Measurements from ENCODE around the gene CCDC197. TPM values are rescaled to one million over a fixed set of nuclear protein-coding genes. Genes with fewer than 3 reads are reported as not detected.

Gene CCDC197
- total and polyA plus RNA-seq, 4 donors = not detected

GRCh38 chr14:94018308-94018707, 21.2 kb downstream of the CCDC197 start:
- Histone ChIP-seq H3K4me3 (no peak overlapping the region), H3K9me3 (ENCODE audit: control insufficient read depth in 4 of 4, insufficient read depth in 3 of 4, low read length in 3 of 4) (no peaks in the 10 kb centered on the region), H3K27ac (ENCODE audit: low read depth in 1 of 2, low read length in 1 of 2) (no peak overlapping the region), H3K27me3 (ENCODE audit: control insufficient read depth in 3 of 3, insufficient read depth in 3 of 3, low read length in 2 of 3) (peaks cover 0 to 3% (median 0%) of the 10 kb centered on the region in 3 donors), H3K9ac (ENCODE audit: insufficient read depth in 1 of 2, low read length in 2 of 2) (no peak overlapping the region), H3K36me3 (ENCODE audit: control insufficient read depth in 4 of 4, insufficient read depth in 4 of 4, low read length in 4 of 4) (no peaks in the 10 kb centered on the region), H3K4me1 (ENCODE audit: control insufficient read depth in 5 of 5, insufficient read depth in 5 of 5, low read length in 5 of 5) (no peaks in the 10 kb centered on the region)
- DNase-seq = no peak
- no peak for TF ChIP-seq CTCF (IDR thresholded peaks at IDR 0.05; ENCODE audit: control extremely low read depth, extremely low read depth)
- 79 to 83% methylated on average over 8 of the region's 8 CpGs for WGBS, 2 donors
- ATAC-seq (ENCODE audit: insufficient read depth, low FRiP score) = no peak

GRCh38 chr14:94019329-94019728, 22.2 kb downstream of the CCDC197 start:
- no peak overlapping the region for H3K27ac ChIP-seq (ENCODE audit: low read depth in 1 of 2, low read length in 1 of 2)
- peaks cover 0 to 3% (median 0%) of the 10 kb centered on the region in 3 donors for H3K27me3 ChIP-seq (ENCODE audit: control insufficient read depth in 3 of 3, insufficient read depth in 3 of 3, low read length in 2 of 3)
- no peaks in the 10 kb centered on the region for H3K36me3 ChIP-seq (ENCODE audit: control insufficient read depth in 4 of 4, insufficient read depth in 4 of 4, low read length in 4 of 4)
- no peak for TF ChIP-seq CTCF (IDR thresholded peaks at IDR 0.05; ENCODE audit: control extremely low read depth, extremely low read depth)
- H3K4me1 ChIP-seq (ENCODE audit: control insufficient read depth in 5 of 5, insufficient read depth in 5 of 5, low read length in 5 of 5) = no peaks in the 10 kb centered on the region
- 71 to 79% methylated on average over 6 of the region's 6 CpGs for WGBS, 2 donors
- ATAC-seq (ENCODE audit: insufficient read depth, low FRiP score) (no peak), DNase-seq (peak in 1 of 3 donors; percentile 23)
- H3K9me3 ChIP-seq (ENCODE audit: control insufficient read depth in 4 of 4, insufficient read depth in 3 of 4, low read length in 3 of 4) = no peaks in the 10 kb centered on the region
- no peak overlapping the region for H3K4me3 ChIP-seq
- H3K9ac ChIP-seq (ENCODE audit: insufficient read depth in 1 of 2, low read length in 2 of 2) = no peak overlapping the region

GRCh38 chr14:94020267-94020666, 23.2 kb downstream of the CCDC197 start:
- Histone ChIP-seq H3K27ac (ENCODE audit: low read depth in 1 of 2, low read length in 1 of 2) (no peak overlapping the region), H3K4me1 (ENCODE audit: control insufficient read depth in 5 of 5, insufficient read depth in 5 of 5, low read length in 5 of 5) (no peaks in the 10 kb centered on the region), H3K27me3 (ENCODE audit: control insufficient read depth in 3 of 3, insufficient read depth in 3 of 3, low read length in 2 of 3) (no peaks in the 10 kb centered on the region), H3K9me3 (ENCODE audit: control insufficient read depth in 4 of 4, insufficient read depth in 3 of 4, low read length in 3 of 4) (no peaks in the 10 kb centered on the region), H3K9ac (ENCODE audit: insufficient read depth in 1 of 2, low read length in 2 of 2) (no peak overlapping the region), H3K36me3 (ENCODE audit: control insufficient read depth in 4 of 4, insufficient read depth in 4 of 4, low read length in 4 of 4) (no peaks in the 10 kb centered on the region), H3K4me3 (no peak overlapping the region)
- no peak for TF ChIP-seq CTCF (IDR thresholded peaks at IDR 0.05; ENCODE audit: control extremely low read depth, extremely low read depth)
- DNase-seq (no peak), ATAC-seq (ENCODE audit: insufficient read depth, low FRiP score) (no peak)
- WGBS, 2 donors = 83 to 86% methylated on average over 4 of the region's 4 CpGs

GRCh38 chr14:94021001-94021400, 23.9 kb downstream of the CCDC197 start:
- H3K36me3 ChIP-seq (ENCODE audit: control insufficient read depth in 4 of 4, insufficient read depth in 4 of 4, low read length in 4 of 4) = no peaks in the 10 kb centered on the region
- H3K27ac ChIP-seq (ENCODE audit: low read depth in 1 of 2, low read length in 1 of 2) = no peak overlapping the region
- H3K27me3 ChIP-seq (ENCODE audit: control insufficient read depth in 3 of 3, insufficient read depth in 3 of 3, low read length in 2 of 3) = no peaks in the 10 kb centered on the region
- ATAC-seq (ENCODE audit: insufficient read depth, low FRiP score) (no peak), DNase-seq (no peak)
- TF ChIP-seq CTCF (IDR thresholded peaks at IDR 0.05; ENCODE audit: control extremely low read depth, extremely low read depth) = no peak
- no peaks in the 10 kb centered on the region for H3K9me3 ChIP-seq (ENCODE audit: control insufficient read depth in 4 of 4, insufficient read depth in 3 of 4, low read length in 3 of 4)
- no peak overlapping the region for H3K4me3 ChIP-seq
- 66 to 82% methylated on average over 2 of the region's 2 CpGs for WGBS, 2 donors
- no peak overlapping the region for H3K9ac ChIP-seq (ENCODE audit: insufficient read depth in 1 of 2, low read length in 2 of 2)
- H3K4me1 ChIP-seq (ENCODE audit: control insufficient read depth in 5 of 5, insufficient read depth in 5 of 5, low read length in 5 of 5) = no peaks in the 10 kb centered on the region

All from lung (tissue), 12 donors.